Spleen (tissue), 7 donors: ENCODE results near the gene FAF1.

Experiments
- POLR2A ChIP-seq, 3 donors: fragments of 450-650 bp; IDR thresholded peaks; one replicate each; pipeline ENCODE4 v1.5.1; 2017; ENCODE audit warnings: antibody characterized with exemption in 3 of 3, mild to moderate bottlenecking in 1 of 3
- POLR2AphosphoS5 ChIP-seq, 3 donors: sonication (generic); formaldehyde crosslinking; IDR thresholded peaks; one replicate each; pipeline ENCODE4 v1.5.1; 2017; ENCODE audit warnings: antibody characterized with exemption in 3 of 3
- TF ChIP-seq, protein P1 (sequence below), 11 experiments: fragments of 200-600 bp in 7 of 11; fragments of 450-650 bp in 4 of 11; sonication (generic) in 4 of 11; IDR thresholded peaks in 8 of 11; conservative IDR thresholded peaks in 3 of 11; 1 replicate in 7 of 11; 2 replicates in 4 of 11; pipeline versions ENCODE4 v1.4.0 to v1.8.0; 2016 to 2021; ENCODE audit warnings: antibody characterized with exemption in 11 of 11, inconsistent platforms in 4 of 11, mild to moderate bottlenecking in 1 of 11
- donor health status: DM: no; HTN: no; CAD: no; lungs with moderate emphysema.
- donor health status: DM: no; HTN: no; CAD: no.
- donor health status: DM: no; HTN: no; CAD: no.

DNA sequence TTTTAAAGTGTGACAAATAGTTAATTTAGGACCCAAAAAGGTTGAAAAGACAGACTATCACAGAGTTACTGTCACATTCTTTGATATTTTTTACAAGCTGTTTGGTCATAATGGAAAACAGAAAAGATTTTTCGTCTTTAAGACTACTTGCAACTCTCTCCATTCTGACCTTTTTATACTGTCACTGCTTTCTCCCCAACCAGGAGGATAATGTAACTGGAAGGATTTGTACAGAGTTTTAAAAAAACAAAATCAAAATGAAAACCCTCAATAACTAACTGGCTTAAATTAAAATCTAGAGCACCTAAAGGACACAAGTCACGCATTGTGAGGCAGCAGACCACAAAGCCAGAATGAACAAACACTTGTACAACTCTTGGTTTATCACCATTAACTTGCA lies 257.7 kb downstream of the FAF1 start:
- TF ChIP-seq POLR2AphosphoS5 (IDR thresholded peaks at IDR 0.05): no peak
- no peak for TF ChIP-seq POLR2A (IDR thresholded peaks at IDR 0.05)
- TF ChIP-seq, protein P1, sequence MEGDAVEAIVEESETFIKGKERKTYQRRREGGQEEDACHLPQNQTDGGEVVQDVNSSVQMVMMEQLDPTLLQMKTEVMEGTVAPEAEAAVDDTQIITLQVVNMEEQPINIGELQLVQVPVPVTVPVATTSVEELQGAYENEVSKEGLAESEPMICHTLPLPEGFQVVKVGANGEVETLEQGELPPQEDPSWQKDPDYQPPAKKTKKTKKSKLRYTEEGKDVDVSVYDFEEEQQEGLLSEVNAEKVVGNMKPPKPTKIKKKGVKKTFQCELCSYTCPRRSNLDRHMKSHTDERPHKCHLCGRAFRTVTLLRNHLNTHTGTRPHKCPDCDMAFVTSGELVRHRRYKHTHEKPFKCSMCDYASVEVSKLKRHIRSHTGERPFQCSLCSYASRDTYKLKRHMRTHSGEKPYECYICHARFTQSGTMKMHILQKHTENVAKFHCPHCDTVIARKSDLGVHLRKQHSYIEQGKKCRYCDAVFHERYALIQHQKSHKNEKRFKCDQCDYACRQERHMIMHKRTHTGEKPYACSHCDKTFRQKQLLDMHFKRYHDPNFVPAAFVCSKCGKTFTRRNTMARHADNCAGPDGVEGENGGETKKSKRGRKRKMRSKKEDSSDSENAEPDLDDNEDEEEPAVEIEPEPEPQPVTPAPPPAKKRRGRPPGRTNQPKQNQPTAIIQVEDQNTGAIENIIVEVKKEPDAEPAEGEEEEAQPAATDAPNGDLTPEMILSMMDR (IDR thresholded peaks at IDR 0.05 in 8 of 11, conservative IDR thresholded peaks at IDR 0.05 in 3 of 11): no peak
